Activated CD4-positive, CD25-positive, alpha-beta regulatory T cell treated with anti-CD3 and anti-CD28 coated beads, Interleukin-2, amount 50 U/mL, for 72 hours (primary cell): ENCODE data around the gene ZNF532.

ENCODE experiments used
- DNase-seq: peaks from one replicate; pipeline ENCODE4 v3.0.0; 2021

ZNF532 gene

DNA sequence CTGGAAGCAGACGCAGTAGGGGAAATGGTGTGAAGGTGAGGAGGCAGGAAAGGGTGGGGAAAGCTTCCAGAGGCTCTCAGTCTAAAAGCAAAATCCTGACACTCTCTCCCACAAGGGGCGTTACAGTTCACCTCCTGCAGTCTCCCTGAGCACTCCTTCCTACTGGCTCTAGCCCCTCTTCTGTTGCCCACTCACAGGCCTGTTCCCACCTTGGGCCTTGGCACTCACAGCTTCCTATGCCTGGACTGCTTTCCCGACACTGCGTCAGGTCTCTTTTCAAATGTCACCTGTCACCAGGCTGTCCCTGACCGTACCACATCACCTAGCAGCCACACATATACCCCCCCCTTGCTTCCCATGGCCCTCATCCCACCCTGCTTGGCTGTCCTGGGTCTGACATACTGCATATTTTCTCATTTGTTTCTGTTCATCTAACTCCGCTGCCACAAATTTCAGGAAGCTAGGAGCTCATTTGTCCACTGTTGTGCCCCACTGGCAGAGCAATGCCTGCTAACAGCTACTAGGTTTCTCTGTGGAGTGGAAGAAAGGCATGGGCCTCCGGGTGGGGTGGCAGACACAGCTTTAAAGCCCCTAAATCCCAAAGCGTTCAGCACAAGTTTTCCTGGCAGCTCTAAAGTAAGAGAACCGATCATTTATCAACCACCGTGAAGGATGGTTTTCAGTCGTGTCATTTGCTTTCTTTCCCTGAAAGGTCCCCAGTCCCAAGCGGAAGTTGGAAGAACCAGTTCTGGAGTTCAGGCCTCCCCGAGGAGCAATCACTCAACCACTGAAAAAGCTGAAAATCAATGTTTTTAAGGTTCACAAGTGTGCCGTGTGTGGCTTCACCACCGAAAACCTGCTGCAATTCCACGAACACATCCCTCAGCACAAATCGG lies 118.8 kb downstream of the ZNF532 start:
- DNase-seq, result no peak

DNA sequence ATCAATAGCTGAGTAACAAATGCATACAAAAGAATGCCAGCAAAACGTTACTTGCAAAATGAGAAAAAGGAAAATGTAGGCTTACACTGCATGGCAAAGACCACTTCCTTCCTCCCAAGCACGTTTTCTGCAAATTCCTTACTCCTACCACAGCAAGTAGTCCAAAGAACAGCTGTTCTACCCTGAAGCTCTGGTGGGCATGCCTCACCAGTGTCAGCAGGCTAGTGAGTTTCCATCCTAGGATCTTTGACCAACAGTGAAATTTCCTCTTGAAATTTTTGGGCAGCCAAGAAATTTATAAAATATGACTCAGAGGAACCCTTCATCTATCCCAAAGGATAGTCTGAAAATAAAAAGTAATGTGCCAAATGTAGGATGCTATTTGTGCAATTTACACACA lies 123.9 kb downstream of the ZNF532 start:
- DNase-seq, result no peak

DNA sequence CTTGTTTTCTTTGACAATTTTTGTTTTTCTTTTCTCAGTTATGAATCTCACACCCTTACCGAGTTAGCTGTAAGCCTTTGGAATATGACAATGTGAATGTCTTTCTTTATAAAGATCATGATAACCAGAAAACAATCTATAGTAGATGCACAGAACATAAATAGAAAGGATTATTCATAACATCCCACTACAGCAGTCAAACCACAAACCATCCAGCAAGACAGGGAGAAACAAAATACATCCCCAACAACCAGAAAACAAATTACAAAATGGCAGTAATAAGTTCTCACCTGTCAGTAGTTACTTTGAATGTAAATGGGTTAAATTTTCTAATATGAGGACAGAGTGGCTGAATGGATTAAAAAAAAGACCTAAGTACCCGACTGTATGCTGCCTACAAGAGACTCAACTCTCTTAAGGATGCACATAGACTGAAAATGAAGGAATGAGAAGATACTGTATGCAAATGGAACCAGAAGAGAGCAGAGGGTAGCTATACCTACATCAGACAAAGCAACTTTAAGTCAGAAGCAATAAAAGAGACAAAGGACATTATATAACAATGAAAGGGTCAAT lies 124.6 kb downstream of the ZNF532 start:
- no peak for DNase-seq

DNA sequence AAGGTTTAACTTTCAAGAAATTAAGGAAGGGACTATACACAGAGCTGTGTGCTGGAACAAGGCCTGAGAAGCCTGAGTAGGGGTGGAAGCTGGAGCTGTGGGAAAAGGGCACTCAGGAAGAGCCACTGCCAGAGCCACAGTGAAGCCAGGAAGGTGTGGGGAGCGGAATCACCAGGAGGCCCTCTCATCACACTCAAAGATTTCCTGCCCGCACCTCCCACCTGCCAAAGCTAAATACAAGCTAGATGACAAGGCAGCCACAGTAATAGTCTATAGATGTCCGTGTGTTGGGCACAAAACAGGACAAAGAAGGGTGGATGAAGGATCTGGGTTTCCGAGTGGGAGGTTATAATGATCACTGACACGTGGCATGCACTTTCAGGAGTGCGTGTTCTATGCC lies 126.0 kb downstream of the ZNF532 start:
- no peak for DNase-seq

DNA sequence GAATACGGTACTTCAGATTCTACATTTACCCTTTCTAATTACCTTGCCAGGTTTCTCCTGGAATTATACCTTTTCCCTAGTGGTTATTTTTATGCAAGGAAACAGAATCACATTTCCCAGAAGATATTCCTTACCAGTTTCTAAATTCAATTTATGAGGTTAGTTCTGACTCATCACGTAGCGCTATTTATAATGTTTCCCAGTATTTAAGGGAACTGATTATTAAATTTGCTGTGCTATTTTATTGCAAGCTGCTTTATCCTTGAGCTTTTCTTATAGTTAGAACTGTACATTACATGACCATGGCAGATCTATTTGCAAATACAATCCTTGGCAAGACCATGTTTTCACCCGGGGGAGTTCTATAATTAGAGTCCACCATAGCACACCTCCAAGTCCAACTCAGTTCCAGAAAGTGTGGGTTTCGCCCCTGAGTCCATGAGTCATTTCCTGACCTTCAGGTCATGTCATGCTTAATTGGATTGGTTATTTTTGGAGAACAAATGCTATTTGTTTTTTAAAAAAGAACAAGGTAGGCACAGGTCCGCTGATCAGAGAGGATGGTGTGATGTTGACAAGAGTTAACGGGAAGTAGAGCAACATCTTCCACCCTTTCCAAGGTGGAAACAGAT lies 126.6 kb downstream of the ZNF532 start:
- DNase-seq, result no peak

DNA sequence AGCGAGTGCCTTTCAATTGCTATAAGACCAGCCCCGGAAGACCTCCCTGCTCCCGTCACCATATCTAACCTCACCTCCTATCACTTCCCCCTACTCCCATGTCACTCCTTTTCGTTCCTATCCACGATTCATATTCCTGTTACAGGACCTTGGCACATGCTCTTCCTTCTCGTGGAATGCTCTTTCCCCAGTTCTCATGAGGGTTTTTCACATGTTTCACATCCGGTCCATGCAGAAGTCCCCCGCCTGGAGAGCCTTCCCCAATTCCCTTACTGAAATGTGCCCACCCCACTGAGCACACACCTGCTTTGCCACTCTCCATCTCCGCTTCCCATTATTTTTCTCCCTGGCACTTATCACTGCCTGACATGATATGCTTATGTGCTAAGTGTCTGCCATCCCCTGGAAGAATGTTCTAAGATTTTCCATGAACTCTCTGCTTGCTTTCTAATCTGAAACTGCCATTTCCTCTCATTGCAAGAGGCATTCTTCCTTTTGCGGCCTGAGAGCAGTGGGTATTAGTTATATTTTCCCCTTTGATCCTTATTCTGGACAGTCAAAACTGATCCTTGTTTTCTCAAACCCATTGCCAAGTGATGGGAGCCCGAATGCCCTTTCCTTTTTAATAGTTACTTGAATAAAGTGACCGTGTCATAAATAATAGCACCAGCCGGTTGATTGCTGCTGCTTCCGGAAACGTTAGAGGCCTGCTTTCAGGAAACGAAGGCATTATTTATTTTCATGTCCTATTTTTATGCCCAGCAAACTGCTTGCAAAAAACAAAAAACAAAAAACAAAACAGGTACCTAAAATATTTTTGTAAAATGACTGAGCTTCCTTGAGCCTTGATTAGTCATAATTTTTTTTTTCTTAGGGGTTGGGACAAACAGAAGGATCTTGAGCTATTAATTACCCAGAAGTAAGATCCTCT lies 127.9 kb downstream of the ZNF532 start:
- DNase-seq, result no peak

DNA sequence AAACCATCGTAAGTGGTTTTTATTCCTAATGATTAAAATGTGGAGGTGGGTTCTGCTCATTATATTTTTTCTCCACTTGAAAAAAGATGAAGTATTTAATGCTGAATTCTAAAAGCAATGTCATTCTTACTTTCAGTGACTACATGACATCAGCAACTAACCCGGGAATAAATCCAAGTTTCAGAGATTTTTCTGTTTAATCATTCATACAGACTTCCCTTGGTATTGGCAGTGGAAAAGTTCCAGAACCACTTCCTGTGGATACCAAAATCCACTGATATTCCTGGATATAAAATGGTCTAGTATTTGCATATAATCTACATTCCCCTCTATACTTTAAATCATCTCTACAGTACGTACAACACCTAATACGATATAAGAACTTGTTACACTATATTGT lies 128.6 kb downstream of the ZNF532 start:
- no peak for DNase-seq

DNA sequence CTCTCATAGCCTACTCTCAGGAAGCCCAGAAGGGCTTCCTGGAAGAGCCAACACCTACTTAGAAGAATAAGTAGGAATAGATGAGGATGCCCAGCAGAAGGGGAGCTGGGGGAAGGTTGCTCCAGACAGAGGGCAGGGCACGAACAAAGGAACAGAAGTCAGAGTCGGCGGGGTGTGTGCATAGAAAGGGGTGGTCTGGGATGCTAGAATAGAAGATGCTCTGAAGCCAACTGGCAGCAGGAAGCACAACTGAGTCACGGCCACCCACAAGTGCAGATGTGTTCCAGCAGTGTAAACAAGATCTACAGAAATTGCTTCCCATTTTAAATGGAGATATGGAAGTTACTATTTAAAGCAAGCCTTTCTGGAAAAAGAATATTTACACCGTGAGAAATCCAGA lies 131.0 kb downstream of the ZNF532 start:
- no peak for DNase-seq

DNA sequence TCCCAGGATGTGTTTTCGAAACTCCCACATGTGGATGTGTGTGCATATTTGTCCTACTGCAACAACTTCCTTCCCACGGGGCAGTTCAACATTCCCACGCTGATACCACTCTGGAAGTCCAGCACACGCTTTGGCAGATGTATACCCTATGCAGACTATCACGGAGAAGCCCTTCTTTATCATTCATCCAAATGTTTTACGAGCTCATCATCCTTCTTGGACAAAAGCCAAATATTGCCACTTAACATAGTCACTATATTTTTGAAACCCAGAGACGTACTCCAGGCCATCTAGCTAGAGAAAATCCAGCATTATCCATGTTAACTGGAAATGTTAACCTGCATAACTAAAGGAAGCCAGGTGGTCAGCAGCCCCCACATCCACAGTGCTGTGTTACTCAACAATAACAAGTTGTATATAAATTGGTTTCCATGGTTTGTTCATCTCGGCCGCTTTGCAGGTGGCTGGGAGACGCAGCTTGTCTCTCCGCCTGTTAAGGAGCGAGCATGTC lies 131.5 kb downstream of the ZNF532 start:
- DNase-seq, result no peak

DNA sequence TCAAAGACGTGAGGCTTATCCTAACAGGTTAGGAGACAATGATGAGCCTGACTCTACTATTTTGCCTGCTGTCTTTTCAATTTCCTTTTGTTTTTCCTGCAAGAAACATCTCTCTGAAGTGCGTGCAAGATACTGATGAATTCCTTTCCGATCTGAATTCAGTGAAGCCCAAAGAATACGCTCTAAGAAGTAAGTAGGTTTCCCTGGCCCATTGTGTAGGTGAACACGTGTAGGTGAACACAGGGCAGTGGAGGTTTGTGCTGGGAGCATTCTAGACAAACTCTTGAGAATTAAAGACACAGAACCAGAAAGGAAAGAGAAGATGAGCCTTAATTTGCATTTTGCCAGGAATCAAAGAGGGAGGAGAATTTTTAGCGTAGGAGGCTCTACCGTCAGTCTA lies 132.0 kb downstream of the ZNF532 start:
- DNase-seq, result no peak

DNA sequence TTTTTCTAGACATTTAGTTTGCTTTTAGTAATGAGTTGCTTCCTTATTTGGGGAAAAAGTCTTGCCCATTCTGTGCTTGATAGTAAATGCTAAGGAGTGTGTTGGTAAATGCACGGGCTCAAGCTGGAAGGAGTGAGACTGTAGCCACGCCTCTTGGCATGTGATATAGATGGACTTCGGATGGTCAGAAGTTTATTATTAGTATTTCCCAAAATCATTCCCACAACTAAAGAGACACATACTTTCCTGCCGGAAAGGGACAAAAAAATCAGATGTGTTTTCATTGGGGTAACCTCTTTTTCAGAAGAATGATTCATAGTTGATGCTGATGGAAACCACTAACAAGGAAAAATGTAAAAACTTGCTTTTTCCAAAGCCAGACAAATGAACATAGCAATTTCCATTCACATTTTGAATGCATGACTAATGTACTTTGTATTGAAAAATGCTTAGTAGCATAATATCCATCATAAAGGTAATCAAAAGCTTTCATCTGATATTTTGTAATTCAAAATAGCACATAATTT lies 133.2 kb downstream of the ZNF532 start:
- no peak for DNase-seq

DNA sequence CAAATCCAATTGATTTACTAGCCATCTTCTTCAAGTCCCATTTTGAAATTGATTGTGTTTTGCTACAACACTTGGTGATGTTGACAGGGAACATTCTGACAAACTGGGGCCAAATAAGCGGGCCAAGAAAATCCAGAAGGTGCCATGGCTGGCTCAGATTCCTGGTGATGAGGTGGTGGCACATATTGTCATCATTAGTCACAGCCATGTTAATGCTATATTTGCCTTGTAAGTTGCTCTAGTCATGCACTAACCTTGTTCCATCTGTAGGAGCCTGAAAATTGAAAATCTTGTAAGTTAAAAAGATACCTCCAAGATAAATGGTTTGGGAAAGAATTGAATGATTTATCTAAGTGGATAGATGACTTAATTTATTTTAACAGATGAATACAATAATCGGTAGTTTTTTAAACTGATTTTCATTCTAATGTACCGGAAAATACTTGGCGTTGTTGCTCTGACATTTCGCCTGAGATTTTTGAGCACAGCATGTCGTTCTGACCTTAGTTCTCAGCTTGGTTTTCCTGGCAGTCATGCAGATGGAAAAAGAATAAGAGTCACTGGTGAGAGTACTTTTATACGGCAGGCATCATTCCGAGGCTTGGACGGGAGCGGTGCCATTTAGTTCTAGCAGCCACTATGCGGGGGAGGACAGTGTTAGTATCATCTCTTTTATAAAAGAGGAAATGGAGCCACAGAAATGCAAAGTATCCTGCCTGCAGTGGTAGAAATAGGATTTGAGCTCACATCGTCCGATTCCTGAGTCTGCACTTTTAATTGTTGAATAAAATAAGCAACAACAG lies 133.9 kb downstream of the ZNF532 start:
- DNase-seq, result no peak

DNA sequence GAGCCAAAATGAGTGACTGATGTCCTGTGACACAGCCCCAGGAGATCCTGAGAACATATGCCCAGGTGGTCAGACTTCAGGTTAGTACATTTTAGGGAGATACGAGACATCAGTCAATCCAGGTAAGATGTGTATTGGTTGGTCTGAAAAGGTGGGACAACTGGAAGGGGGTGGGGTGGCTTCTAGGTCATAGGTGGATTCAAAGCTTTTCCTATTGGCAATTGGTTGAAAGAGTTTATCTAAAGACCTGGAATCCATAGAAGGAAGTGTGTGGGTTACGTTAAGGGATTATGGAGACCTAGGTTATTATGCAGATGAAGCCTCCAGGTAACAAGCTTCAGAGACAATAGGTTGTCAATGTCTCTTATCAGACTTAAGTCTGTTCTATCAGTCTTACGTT lies 136.5 kb downstream of the ZNF532 start:
- no peak for DNase-seq

DNA sequence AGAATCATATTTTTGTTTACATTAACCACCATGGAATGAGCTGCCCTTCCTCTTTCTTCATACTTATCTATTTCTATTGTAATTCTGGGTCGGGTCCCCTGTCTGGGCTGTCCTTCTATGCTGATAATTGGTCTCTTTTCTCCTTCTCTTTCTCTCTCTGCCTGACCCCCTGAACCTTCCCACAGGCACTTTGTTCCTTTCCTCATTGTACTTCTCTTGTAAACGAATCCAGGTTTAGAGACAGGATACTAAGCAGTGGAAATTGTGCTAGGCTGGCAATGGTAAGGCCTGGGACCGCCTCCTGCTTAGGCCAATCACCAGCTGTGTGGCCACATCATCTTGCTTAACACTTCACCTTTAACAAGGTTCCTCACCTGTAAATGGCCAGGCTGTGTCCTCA lies 137.0 kb downstream of the ZNF532 start:
- no peak for DNase-seq

DNA sequence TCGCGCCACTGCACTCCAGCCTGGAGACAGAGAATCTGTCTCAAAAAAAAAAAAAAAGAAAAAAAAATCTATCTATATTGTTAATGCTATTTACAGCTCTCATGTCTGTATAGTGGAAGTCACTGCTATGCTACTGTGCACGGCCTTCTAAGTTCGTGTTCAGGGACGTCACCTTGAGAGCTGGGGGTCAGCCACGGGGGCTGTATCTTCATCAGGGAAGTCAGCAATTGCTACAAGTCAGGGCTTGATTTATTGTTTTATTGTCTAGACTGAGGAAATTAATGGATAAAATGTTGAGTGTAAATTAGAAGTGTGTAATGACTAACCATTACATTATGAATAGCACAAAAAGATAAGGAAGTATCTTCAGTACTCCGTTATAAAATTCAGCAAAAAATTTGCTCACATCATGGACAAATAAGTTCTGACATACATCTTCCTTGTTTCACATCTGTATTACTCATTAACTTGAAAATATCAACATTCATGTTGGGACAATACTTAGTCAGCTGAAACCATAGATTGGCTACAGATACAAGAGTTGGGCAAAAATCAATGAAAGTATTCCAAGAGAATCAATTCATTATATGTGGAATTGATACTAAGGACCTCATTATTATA lies 138.4 kb downstream of the ZNF532 start:
- no peak for DNase-seq

DNA sequence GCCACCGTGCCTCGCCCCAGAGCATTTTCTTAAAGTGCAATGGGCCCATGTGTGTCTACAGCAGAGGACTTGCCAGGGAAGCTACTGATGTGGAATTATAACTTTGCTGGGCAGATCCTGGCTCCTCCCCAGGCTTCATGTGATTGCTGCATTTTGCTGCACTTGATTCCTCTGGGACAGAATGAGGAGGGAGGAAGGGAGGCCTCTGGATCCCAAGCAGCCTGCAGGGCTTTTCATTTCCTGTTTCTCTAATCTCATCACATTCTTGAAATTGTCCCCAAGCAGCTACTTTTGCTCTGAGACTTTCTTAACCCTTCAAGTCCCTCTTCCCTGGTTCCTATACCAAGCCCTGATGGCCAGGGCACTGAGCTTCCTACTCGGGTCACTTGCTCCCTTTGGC lies 140.6 kb downstream of the ZNF532 start:
- DNase-seq, result no peak

DNA sequence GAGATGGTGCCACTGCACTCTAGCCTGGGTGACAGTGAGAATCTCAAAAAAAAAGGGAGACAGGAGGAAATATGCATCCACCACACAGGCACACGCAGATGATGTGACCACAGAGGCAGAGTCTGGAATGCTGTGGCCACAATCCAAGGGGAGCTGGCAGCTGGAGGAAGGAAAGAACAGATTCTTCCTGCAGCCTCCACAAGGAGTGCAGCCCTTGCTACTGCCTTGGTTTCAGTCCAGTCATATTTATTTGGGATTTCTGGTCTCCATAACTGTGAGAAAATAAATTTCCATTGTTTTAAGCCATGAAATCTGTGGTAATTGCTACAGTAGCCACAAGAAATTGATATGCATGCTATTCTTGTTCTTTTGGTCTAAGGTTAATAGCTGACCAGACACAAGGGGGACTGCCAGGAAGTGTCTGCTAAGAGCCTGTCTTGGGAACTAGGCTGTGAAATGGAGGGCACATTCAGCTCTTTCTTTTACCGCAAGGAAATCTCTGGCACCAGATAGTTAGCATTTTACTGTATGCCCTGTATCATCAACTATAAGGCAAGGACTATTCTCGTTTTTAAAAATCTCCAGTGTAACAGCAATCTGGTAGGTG lies 141.9 kb downstream of the ZNF532 start:
- DNase-seq, result no peak

DNA sequence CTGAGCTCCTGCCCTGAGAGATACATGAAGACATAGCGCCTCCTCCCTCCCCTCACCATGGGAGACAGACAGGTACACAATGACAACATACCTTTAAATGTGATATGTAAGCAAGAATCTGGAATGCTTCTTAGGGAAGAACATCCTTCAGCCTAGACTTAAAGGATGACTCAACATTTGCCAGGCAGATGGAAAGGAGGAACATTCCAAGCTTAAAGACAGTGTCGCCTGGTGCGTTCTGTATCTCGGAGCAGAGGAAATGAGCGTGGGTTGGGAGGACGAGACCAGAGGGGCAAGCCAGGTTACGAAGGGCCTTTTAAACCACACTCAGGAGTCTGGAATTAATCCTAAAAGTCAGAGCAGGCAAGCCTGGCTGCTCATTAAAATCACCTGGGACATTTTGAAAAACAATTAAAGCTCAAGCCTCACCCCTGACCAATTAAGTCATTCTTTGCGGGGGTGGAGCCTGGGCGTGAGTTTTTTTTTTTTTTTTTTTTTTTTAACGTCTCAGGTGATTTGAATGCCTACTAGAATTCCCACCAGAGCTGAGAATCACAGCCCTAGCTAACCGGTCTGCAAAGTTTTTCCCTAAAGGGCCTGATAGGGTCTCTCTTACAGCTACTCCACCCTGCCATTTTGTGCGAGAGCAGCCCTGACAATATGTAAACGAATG lies 143.8 kb downstream of the ZNF532 start:
- DNase-seq, result no peak

DNA sequence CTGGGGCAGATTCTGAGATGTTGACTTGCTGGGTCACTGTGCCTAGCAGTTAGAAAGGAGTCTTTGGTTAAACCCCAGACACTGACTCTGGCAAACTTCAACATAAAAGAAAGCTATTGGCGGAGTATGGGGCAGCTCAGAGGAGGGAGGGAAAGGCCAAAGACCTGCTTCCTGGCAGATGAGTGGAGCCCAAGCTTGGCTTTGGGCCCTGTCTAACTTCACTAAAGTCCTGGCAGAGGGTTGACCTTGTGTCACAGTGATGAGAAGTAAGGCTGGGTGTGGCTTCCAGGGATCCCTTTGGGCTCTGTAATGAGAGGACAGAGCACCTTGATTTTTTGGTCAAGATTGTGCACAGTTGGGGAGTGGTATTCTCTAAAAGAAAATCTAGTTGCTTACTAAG lies 145.2 kb downstream of the ZNF532 start:
- no peak for DNase-seq

DNA sequence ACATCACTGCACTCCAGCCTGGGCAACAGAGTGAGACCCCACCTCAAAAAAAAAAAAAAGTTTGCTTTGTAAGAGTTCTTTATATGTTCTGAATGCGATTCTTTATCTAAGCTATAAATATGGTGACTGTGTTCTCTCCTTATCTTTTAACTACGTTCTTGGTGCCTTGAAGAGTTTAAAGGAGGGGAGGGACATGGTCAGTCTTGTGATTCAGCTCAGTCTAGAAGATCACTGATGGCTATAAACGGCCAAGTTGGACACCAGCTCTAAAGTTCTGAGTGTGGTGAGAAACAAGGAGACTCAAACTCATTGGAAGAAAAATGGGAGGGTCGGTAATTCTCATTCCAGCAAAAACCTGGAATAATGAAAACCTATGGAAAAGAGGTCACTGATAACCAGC lies 146.6 kb downstream of the ZNF532 start:
- no peak for DNase-seq
